ENCODE results near the gene VDAC1. TPM values are rescaled to one million over a fixed set of nuclear protein-coding genes. Genes with fewer than 3 reads are reported as not detected.
"Not testable (repeated sequence)": the region's sequence is repeated elsewhere in the genome, so short reads cannot be mapped to it uniquely, and the experiment has no call there.

VDAC1 gene
- total RNA-seq, 1 donor: 87.0 TPM

- no peak for DNase-seq (ENCODE audit: low read depth in 2 of 3, low spot score in 2 of 3)
Observed at GRCh38 chr5:133969654-133970324, 35.0 kb downstream of the VDAC1 start.

DNA sequence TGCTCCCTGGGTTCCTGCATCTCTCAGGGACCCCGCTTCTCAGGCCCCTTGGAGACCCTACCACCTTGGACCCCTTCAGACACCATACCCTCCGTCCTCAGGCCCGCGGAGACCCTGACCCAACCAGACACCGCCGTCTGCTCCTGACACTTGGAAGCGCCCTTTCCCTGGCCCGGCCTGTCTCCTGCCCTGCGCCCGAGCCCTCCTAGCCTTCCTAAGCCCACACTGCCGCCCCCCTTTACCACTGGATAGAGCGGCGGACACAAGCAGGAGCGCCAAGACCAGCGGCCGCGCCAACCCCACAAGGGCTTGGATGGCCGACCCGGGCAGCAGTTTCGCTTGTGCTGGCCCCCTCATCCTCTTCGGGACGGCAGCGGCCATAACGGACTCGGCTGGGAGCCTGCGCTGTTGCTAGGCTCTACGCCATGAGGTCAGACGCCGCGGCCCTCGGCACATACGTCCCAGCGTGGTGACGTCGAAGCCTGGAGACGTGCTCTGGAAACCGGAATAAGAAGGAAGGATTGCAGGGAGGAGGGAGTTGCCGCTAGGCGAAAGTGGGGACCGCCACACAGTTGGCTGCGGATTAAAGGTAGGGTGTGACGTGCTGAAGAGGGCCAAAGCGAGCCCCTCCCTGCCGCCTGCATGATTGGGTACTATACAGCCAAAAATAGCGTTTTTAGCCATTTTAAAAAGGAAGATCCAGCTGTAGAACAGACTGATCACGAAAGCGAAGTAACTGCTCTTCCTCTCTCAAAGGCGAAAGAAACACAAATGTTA, 36.4 kb downstream of the VDAC1 start, which contains the start of gene C5orf15:
C5orf15 (minus strand) TSS at position 422 of the 777 bp plus-strand sequence; CDS start at position 381, 41 bp downstream.
- DNase-seq (ENCODE audit: low read depth in 2 of 3, low spot score in 2 of 3): peak; percentile 87 to 98 (median 97)

- DNase-seq (ENCODE audit: low read depth in 2 of 3, low spot score in 2 of 3): peak in 2 of 3 donors; percentile 9 to 16
Observed at GRCh38 chr5:133967698-133968203, 37.0 kb downstream of the VDAC1 start.

GRCh38 chr5:133967124-133967523, 37.7 kb downstream of the VDAC1 start:
- DNase-seq (ENCODE audit: low read depth in 2 of 3, low spot score in 2 of 3): no peak

- DNase-seq (ENCODE audit: low read depth in 2 of 3, low spot score in 2 of 3): no peak
Observed at GRCh38 chr5:133966090-133966489, 38.7 kb downstream of the VDAC1 start.

- no peak for DNase-seq (ENCODE audit: low read depth in 2 of 3, low spot score in 2 of 3)
Observed at GRCh38 chr5:133963493-133964128, 41.2 kb downstream of the VDAC1 start.

DNA sequence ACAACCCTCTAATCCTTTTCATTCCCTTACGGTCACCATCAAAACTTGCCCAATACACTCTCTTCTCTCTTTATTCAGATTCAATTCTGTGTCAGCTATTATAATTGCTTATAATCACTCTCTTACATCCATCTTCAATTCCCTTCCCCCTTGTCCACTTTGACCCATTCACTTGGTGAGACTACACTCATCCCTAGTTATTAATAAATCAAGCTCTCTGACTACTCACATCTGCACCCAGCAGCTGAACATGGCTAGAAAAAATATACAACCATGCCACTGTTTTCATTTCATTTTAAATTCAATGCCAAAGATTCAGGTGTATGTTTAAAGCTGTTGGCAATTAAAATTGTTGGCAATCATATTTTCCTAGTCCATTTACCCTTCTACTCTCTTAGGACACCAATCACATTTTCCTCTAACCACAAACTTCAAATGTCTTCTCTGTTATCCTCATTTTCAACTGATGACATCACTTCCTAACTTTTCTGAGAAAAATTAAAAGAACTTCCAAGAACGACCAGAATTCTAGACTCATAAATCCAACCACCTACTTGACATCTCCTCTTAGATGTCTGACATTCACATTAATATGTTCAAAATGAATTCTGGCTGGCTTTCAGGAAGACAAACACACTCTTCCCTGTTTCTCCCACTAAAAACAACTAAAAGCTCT, 41.8 kb downstream of the VDAC1 start:
- DNase-seq (ENCODE audit: low read depth in 2 of 3, low spot score in 2 of 3): no peak

GRCh38 chr5:133962131-133962530, 42.6 kb downstream of the VDAC1 start:
- no peak for DNase-seq (ENCODE audit: low read depth in 2 of 3, low spot score in 2 of 3)

DNA sequence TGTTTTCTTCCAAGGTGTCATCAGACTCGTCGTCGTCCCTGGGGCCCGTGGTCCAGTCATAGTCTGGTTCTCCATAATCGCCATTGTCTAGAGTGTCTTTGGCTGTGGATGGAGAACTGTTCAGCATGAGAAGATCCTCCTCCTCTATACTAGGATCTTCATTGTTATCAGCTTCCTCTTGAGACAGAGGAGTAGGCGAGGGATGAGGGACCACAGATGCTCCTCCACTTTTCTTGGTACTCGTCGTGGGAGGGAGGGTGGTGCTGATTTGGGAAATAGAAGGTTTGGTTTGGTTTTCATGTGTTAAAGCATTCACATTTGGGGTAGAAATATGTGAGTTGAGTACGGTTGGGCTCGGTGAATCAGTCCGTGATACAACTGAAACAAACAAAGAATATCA, 45.1 kb downstream of the VDAC1 start:
- DNase-seq (ENCODE audit: low read depth in 2 of 3, low spot score in 2 of 3): no peak

DNA sequence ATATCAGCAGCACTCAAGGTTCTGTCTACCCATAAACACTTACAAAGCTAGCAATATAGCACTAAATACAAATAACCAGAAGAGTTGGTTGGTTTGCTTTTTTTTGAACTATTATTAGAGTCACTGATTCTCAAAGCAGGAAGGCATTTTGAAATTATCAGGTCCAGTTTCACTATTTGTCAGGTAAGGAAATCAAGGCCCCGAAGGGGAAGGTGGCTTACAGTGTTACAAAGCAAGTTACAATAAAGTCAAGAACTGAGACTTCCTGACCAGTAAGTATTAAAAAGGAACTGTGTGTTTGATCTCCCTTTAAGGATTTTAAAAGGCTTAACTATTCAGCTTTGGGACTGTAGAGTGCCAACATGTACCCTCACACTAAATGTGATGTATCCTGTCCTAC, 47.2 kb downstream of the VDAC1 start:
- DNase-seq (ENCODE audit: low read depth in 2 of 3, low spot score in 2 of 3): no peak

DNA sequence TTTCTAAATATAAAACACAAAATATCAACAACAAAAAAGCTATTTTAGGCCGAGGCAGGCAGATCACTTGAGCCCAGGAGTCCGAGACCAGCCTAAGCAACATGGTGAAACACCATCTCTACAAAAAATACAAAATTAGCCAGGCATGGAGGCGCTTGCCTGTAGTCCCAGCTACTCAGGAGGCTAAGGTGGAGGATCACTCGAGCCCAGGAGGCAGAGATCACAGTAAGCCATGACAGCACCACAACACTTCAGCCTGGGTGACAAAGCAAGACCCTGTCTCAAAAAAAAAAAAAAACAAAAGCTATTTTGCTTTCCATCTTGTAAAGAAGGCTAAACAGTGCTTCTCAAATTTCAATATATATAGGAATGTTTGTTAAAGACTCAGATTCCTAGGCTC, 47.7 kb downstream of the VDAC1 start:
- DNase-seq (ENCODE audit: low read depth in 2 of 3, low spot score in 2 of 3): no peak

DNA sequence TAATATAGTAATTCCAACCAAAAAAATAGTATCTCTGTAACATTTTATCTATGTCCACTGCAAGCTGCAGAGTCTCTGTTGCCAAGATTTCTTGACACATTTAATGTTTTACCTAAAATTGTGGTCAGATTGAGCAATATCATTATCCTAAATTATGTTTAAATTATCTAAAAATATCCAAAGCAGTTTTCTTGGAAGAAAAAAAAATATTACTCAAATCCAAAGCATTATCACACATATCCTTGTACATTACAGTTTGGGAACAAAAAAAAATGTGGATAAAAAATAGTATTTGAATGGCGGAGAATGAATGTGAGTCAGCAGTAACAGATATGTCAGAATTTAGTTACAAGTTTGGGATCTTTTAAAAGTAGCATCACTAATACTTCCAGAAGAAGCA, 48.6 kb downstream of the VDAC1 start:
- not testable (repeated sequence) for DNase-seq (ENCODE audit: low read depth in 2 of 3, low spot score in 2 of 3)

DNA sequence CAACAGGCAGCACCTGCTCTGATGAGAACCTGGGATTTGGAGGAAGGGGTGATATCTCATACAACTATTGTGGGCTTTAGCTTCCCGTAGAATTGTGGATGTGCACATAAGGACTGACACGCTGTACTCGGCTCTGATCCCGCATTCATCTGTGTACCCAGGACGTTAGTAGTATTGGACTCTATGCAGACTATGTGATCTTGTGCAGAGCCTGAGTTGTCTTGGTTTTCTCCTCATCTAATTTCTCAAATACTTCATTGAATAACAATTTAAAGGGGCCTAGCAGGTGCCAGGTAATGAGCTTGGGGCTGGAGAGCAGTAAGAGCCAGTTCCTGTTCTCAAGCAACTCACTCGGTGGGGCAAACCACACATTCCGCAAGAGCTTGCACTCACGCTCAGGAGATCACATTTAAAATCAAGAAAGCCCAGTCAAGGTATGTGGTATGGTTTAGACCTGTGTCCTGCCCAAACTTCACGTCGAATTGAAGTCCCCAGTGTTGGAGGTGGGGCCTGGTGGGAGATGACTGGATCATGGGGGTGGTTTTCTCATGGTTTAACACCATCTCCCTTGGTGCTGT, 51.1 kb downstream of the VDAC1 start:
- DNase-seq (ENCODE audit: low read depth in 2 of 3, low spot score in 2 of 3): no peak

DNA sequence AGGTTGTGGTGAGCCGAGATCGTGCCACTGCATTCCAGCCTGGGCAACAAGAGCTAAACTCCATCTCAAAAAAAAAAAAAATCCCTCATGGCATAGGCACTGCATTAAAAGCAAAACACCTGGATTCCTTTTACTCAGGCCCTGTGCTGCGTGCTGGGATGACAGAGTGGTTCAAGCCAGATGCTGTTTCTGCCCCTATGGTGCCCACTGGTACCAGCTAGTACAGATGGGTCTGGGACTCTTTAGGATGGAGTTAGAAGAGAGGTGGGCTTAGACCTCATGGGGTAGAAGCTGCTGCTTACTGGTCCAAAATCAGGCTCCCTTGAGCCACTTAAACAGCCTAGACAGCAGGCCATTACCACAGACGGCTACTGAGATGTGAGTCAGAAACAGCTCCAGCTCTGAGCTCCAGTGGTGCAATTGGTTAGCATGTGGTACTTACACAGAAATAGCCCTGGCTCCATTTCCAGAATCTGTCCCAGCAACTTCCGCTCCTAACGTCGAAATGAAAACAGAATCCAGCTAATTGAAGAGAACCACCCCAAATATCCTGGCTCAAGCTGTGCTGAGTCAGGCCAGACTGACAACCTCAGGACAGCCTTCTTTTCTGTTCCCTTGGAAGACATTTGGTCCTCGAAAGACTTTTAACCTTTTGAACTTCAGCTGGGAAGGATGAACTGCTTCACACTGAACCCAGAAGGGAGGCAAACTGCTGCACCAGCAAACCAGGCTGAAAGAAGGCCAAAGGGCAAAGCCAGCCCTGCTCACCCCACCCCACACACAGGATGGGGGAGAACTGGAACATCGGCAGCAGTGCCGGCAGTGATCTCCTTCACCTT, 51.8 kb downstream of the VDAC1 start:
- no peak for DNase-seq (ENCODE audit: low read depth in 2 of 3, low spot score in 2 of 3)

- no peak for DNase-seq (ENCODE audit: low read depth in 2 of 3, low spot score in 2 of 3)
Observed at GRCh38 chr5:133950821-133951612, 53.8 kb downstream of the VDAC1 start.

GRCh38 chr5:133948721-133949120, 56.1 kb downstream of the VDAC1 start:
- no peak for DNase-seq (ENCODE audit: low read depth in 2 of 3, low spot score in 2 of 3)

DNA sequence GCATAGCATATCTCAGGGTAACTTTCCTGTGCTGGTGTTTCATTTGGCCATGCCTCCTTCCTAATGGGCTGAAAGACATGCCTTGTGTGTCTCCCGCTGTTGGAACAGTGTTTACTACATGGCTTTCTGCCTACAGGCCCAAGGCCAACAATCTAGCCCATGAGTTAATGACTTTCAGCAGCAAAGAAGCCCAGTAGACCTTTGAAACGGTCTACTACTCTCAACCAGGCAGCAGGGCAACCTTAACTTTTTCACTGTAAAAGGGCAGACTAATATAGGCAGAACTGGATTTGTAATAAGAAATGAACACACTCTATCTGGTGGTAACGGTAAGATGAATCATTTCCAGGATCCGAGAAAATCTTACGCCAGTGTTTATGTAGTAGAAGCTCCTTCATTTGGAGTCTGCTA, 57.3 kb downstream of the VDAC1 start:
- DNase-seq (ENCODE audit: low read depth in 2 of 3, low spot score in 2 of 3): no peak

GRCh38 chr5:133945568-133945967, 59.2 kb downstream of the VDAC1 start:
- DNase-seq (ENCODE audit: low read depth in 2 of 3, low spot score in 2 of 3): no peak
